ENCODE data around the gene SYNPR. TPM values are rescaled to one million over a fixed set of nuclear protein-coding genes. Genes with fewer than 3 reads are reported as not detected.

The SYNPR gene
- polyA plus RNA-seq, 3 donors, result not detected

- Histone ChIP-seq H2AFZ (ENCODE audit: insufficient read depth, low read depth, low read length, poor library complexity, severe bottlenecking) (no peak overlapping the region), H3K4me2 (replicated peaks; ENCODE audit: extremely low read depth, low read length, poor library complexity, severe bottlenecking) (no peak overlapping the region), H3K79me2 (ENCODE audit: insufficient read depth, low read length) (no peaks in the 10 kb centered on the region), H4K20me1 (ENCODE audit: insufficient read depth, low read length) (no peaks in the 10 kb centered on the region), H3K9ac (ENCODE audit: insufficient read depth, low read length, poor library complexity, severe bottlenecking) (no peak overlapping the region), H3K27ac (ENCODE audit: low read depth in 1 of 2, low read length in 2 of 2) (no peak overlapping the region), H3K4me1 (ENCODE audit: control insufficient read depth in 1 of 2, insufficient read depth in 2 of 2, low read length in 2 of 2) (no peaks in the 10 kb centered on the region), H3K27me3 (ENCODE audit: control insufficient read depth in 2 of 2, insufficient read depth in 2 of 2, low read length in 2 of 2) (no peaks in the 10 kb centered on the region), H3K36me3 (replicated peaks in 1 of 2; ENCODE audit: control insufficient read depth in 1 of 2, insufficient read depth in 2 of 2, low read length in 2 of 2) (no peaks in the 10 kb centered on the region), H3K9me3 (replicated peaks in 1 of 2; ENCODE audit: control insufficient read depth in 1 of 2, insufficient read depth in 1 of 2, low read length in 2 of 2) (peaks cover 5 to 6% of the 10 kb centered on the region in 2 donors), H3K4me3 (replicated peaks in 1 of 3; ENCODE audit: low read depth in 2 of 3, low read length in 3 of 3) (no peak overlapping the region)
- Mint-ChIP-seq H3K27ac (no peak overlapping the region), H3K4me1 (no peaks in the 10 kb centered on the region), H3K4me3 (no peak overlapping the region), H3K9me3 (peaks cover 2 to 9% (median 4%) of the 10 kb centered on the region in 7 donors), H3K27me3 (ENCODE audit: low read depth in 3 of 3) (peaks cover 0 to 3% (median 2%) of the 10 kb centered on the region in 3 donors), H3K36me3 (no peaks in the 10 kb centered on the region)
- DNase-seq, result no peak
- 78% methylated on average over 4 of the region's 4 CpGs for WGBS (ENCODE audit: insufficient coverage)
- TF ChIP-seq CTCF (IDR thresholded peaks at IDR 0.05), result no peak
- intact Hi-C loops (cut with micrococcal nuclease), result no loop called here
Measured at GRCh38 chr3:63296249-63296648, 18.1 kb downstream of the SYNPR start.

- Histone ChIP-seq H3K79me2 (ENCODE audit: insufficient read depth, low read length) (no peaks in the 10 kb centered on the region), H4K20me1 (ENCODE audit: insufficient read depth, low read length) (no peaks in the 10 kb centered on the region), H3K27ac (ENCODE audit: low read depth in 1 of 2, low read length in 2 of 2) (no peak overlapping the region), H3K9me3 (replicated peaks in 1 of 2; ENCODE audit: control insufficient read depth in 1 of 2, insufficient read depth in 1 of 2, low read length in 2 of 2) (peaks cover 0 to 5% of the 10 kb centered on the region in 2 donors), H3K27me3 (ENCODE audit: control insufficient read depth in 2 of 2, insufficient read depth in 2 of 2, low read length in 2 of 2) (no peaks in the 10 kb centered on the region), H3K9ac (ENCODE audit: insufficient read depth, low read length, poor library complexity, severe bottlenecking) (no peak overlapping the region), H3K4me3 (replicated peaks in 1 of 3; ENCODE audit: low read depth in 2 of 3, low read length in 3 of 3) (no peak overlapping the region), H3K4me1 (ENCODE audit: control insufficient read depth in 1 of 2, insufficient read depth in 2 of 2, low read length in 2 of 2) (no peaks in the 10 kb centered on the region), H2AFZ (ENCODE audit: insufficient read depth, low read depth, low read length, poor library complexity, severe bottlenecking) (no peak overlapping the region), H3K4me2 (replicated peaks; ENCODE audit: extremely low read depth, low read length, poor library complexity, severe bottlenecking) (no peak overlapping the region), H3K36me3 (replicated peaks in 1 of 2; ENCODE audit: control insufficient read depth in 1 of 2, insufficient read depth in 2 of 2, low read length in 2 of 2) (no peaks in the 10 kb centered on the region)
- peaks cover 0 to 4% (median 0%) of the 10 kb centered on the region in 3 donors for H3K27me3 Mint-ChIP-seq (ENCODE audit: low read depth in 3 of 3)
- WGBS (ENCODE audit: insufficient coverage), result no CpG with 5 or more reads among the region's 1 CpG
- H3K4me3 Mint-ChIP-seq, result no peak overlapping the region
- H3K27ac Mint-ChIP-seq, result no peak overlapping the region
- H3K4me1 Mint-ChIP-seq, result no peaks in the 10 kb centered on the region
- H3K9me3 Mint-ChIP-seq, result peaks cover 0 to 5% (median 3%) of the 10 kb centered on the region in 7 donors
- no peak for DNase-seq
- H3K36me3 Mint-ChIP-seq, result no peaks in the 10 kb centered on the region
- TF ChIP-seq CTCF (IDR thresholded peaks at IDR 0.05), result no peak
- intact Hi-C loops (cut with micrococcal nuclease), result no loop called here
Measured at GRCh38 chr3:63303238-63303637, 25.1 kb downstream of the SYNPR start.
